RWPE2 (cell line): ENCODE results near the gene BRIP1.

Experiments used
- ATAC-seq: fragments of 200-7000 bp; cut with Tn5 transposase; 3 replicates; pipeline ENCODE4 v1.9.1; 2021; ENCODE audit warnings: low read depth
- DNase-seq: peaks from one replicate; pipeline ENCODE4 v3.0.0-alpha.2; 2020; ENCODE audit warnings: low spot score
- H3K27ac ChIP-seq: fragments of 450-650 bp; 2 replicates; pipeline ENCODE4 v1.5.1; 2017; ENCODE audit warnings: mild to moderate bottlenecking; ENCODE audit not compliant: poor library complexity, severe bottlenecking
- H3K27me3 ChIP-seq: fragments of 250-450 bp; sonication (Bioruptor Pico); 2 replicates; pipeline ENCODE4 v1.5.1; 2021; ENCODE audit warnings: mild to moderate bottlenecking, moderate library complexity; ENCODE audit not compliant: insufficient read depth, poor library complexity, severe bottlenecking
- H3K36me3 ChIP-seq: fragments of 250-450 bp; sonication (Bioruptor Pico); 2 replicates; pipeline ENCODE4 v1.5.1; 2020; ENCODE audit warnings: low read depth, mild to moderate bottlenecking, moderate library complexity
- H3K4me1 ChIP-seq: fragments of 250-450 bp; sonication (Bioruptor Pico); 2 replicates; pipeline ENCODE4 v1.5.1; 2021; ENCODE audit warnings: mild to moderate bottlenecking, moderate library complexity; ENCODE audit not compliant: insufficient read depth, poor library complexity, severe bottlenecking
- H3K4me3 ChIP-seq: fragments of 250-450 bp; sonication (Bioruptor Pico); 2 replicates; pipeline ENCODE4 v1.5.1; 2021; ENCODE audit warnings: mild to moderate bottlenecking, moderate library complexity; ENCODE audit not compliant: severe bottlenecking
- H3K9me3 ChIP-seq: fragments of 250-450 bp; sonication (Bioruptor Pico); 2 replicates; pipeline ENCODE4 v1.5.1; 2021; ENCODE audit warnings: mild to moderate bottlenecking, moderate library complexity; ENCODE audit not compliant: severe bottlenecking
- CTCF ChIP-seq: fragments of 450-650 bp; IDR thresholded peaks from one replicate; pipeline ENCODE4 v1.5.1; 2017; ENCODE audit warnings: mild to moderate bottlenecking, moderate library complexity; ENCODE audit not compliant: poor library complexity, severe bottlenecking

Gene BRIP1

GRCh38 chr17:61786088-61786487 is 77.2 kb downstream of the BRIP1 start:
- Histone ChIP-seq H3K4me3 (no peak overlapping the region), H3K27me3 (no peaks in the 10 kb centered on the region), H3K27ac (no peak overlapping the region), H3K9me3 (no peaks in the 10 kb centered on the region), H3K4me1 (no peaks in the 10 kb centered on the region), H3K36me3 (peaks cover 67% of the 10 kb centered on the region)
- DNase-seq (no peak), ATAC-seq (no peak)
- TF ChIP-seq CTCF = no peak

GRCh38 chr17:61784510-61784909 is 78.8 kb downstream of the BRIP1 start:
- no peak overlapping the region for H3K4me3 ChIP-seq
- ATAC-seq (no peak), DNase-seq (no peak)
- H3K9me3 ChIP-seq = no peaks in the 10 kb centered on the region
- no peak overlapping the region for H3K27ac ChIP-seq
- peaks cover 69% of the 10 kb centered on the region for H3K36me3 ChIP-seq
- no peaks in the 10 kb centered on the region for H3K4me1 ChIP-seq
- H3K27me3 ChIP-seq = no peaks in the 10 kb centered on the region
- TF ChIP-seq CTCF = no peak

- no peak for ATAC-seq
- no peak overlapping the region for H3K4me3 ChIP-seq
- H3K27ac ChIP-seq = no peak overlapping the region
- no peak for TF ChIP-seq CTCF
- no peak for DNase-seq
- H3K4me1 ChIP-seq = no peaks in the 10 kb centered on the region
- no peaks in the 10 kb centered on the region for H3K27me3 ChIP-seq
- peaks cover 69% of the 10 kb centered on the region for H3K36me3 ChIP-seq
- no peaks in the 10 kb centered on the region for H3K9me3 ChIP-seq
Observed at GRCh38 chr17:61783556-61784304, 79.6 kb downstream of the BRIP1 start.

GRCh38 chr17:61783120-61783519 is 80.2 kb downstream of the BRIP1 start:
- no peaks in the 10 kb centered on the region for H3K4me1 ChIP-seq
- no peaks in the 10 kb centered on the region for H3K27me3 ChIP-seq
- ATAC-seq = no peak
- no peak overlapping the region for H3K27ac ChIP-seq
- H3K4me3 ChIP-seq = no peak overlapping the region
- peaks cover 69% of the 10 kb centered on the region for H3K36me3 ChIP-seq
- no peaks in the 10 kb centered on the region for H3K9me3 ChIP-seq
- no peak for DNase-seq
- TF ChIP-seq CTCF = no peak

GRCh38 chr17:61782683-61783082 is 80.6 kb downstream of the BRIP1 start:
- no peaks in the 10 kb centered on the region for H3K4me1 ChIP-seq
- no peaks in the 10 kb centered on the region for H3K9me3 ChIP-seq
- no peak for TF ChIP-seq CTCF
- no peak overlapping the region for H3K27ac ChIP-seq
- H3K27me3 ChIP-seq = no peaks in the 10 kb centered on the region
- H3K36me3 ChIP-seq = peaks cover 68% of the 10 kb centered on the region
- DNase-seq (no peak), ATAC-seq (no peak)
- H3K4me3 ChIP-seq = no peak overlapping the region
